ENCODE results near the gene UBAC2. TPM values are rescaled to one million over a fixed set of nuclear protein-coding genes. Genes with fewer than 3 reads are reported as not detected.
"Not testable (repeated sequence)": the region's sequence is repeated elsewhere in the genome, so short reads cannot be mapped to it uniquely, and the experiment has no call there.

UBAC2 gene
- total and polyA plus RNA-seq, 2 donors: 53.1 to 57.2 TPM

GRCh38 chr13:99193152-99193551, 7.5 kb upstream of the UBAC2 start:
- no peak for DNase-seq (ENCODE audit: extremely low spot score)
- no peak overlapping the region for H3K4me3 ChIP-seq (ENCODE audit: low read depth, low read length)
- H3K4me1 ChIP-seq (ENCODE audit: insufficient read depth): no peaks in the 10 kb centered on the region
- H3K27ac ChIP-seq (ENCODE audit: low read depth): no peak overlapping the region
- no peaks in the 10 kb centered on the region for H3K36me3 ChIP-seq (ENCODE audit: insufficient read depth)
- 78% methylated on average over 4 of the region's 4 CpGs for WGBS

GRCh38 chr13:99196466-99197116, 4.1 kb upstream of the UBAC2 start:
- 82% methylated on average over 5 of the region's 5 CpGs for WGBS

GRCh38 chr13:99197117-99197651, 3.5 kb upstream of the UBAC2 start:
- Histone ChIP-seq H3K36me3 (ENCODE audit: insufficient read depth) (no peaks in the 10 kb centered on the region), H3K4me3 (ENCODE audit: low read depth, low read length) (no peak overlapping the region), H3K4me1 (ENCODE audit: insufficient read depth) (no peaks in the 10 kb centered on the region), H3K27ac (ENCODE audit: low read depth) (no peak overlapping the region)
- DNase-seq (ENCODE audit: extremely low spot score): no peak
- 67% methylated on average over 5 of the region's 5 CpGs for WGBS

More at GRCh38 chr13:99196466-99197116, 4.1 kb upstream of the UBAC2 start:
- H3K4me3 ChIP-seq (ENCODE audit: low read depth, low read length): no peak overlapping the region
- no peaks in the 10 kb centered on the region for H3K36me3 ChIP-seq (ENCODE audit: insufficient read depth)
- H3K4me1 ChIP-seq (ENCODE audit: insufficient read depth): no peaks in the 10 kb centered on the region
- DNase-seq (ENCODE audit: extremely low spot score): no peak
- H3K27ac ChIP-seq (ENCODE audit: low read depth): no peak overlapping the region

- no peaks in the 10 kb centered on the region for H3K36me3 ChIP-seq (ENCODE audit: insufficient read depth)
- WGBS: 4% methylated on average over 37 of the region's 37 CpGs
- no peaks in the 10 kb centered on the region for H3K4me1 ChIP-seq (ENCODE audit: insufficient read depth)
- DNase-seq (ENCODE audit: extremely low spot score): no peak
- H3K27ac ChIP-seq (ENCODE audit: low read depth): peak overlapping the region; percentile 99
- H3K4me3 ChIP-seq (ENCODE audit: low read depth, low read length): peak overlapping the region; percentile 85
Measured at GRCh38 chr13:99199541-99200431, 868 bp upstream of the UBAC2 start.

- Histone ChIP-seq H3K36me3 (ENCODE audit: insufficient read depth) (no peaks in the 10 kb centered on the region), H3K27ac (ENCODE audit: low read depth) (no peak overlapping the region), H3K4me3 (ENCODE audit: low read depth, low read length) (no peak overlapping the region), H3K4me1 (ENCODE audit: insufficient read depth) (no peaks in the 10 kb centered on the region)
- WGBS: 86% methylated on average over 9 of the region's 9 CpGs
- no peak for DNase-seq (ENCODE audit: extremely low spot score)
Measured at GRCh38 chr13:99203601-99204579, 3.2 kb downstream of the UBAC2 start.

- no peak for DNase-seq (ENCODE audit: extremely low spot score)
- H3K4me3 ChIP-seq (ENCODE audit: low read depth, low read length): no peak overlapping the region
- 94% methylated on average over 22 of the region's 22 CpGs for WGBS
- H3K4me1 ChIP-seq (ENCODE audit: insufficient read depth): no peaks in the 10 kb centered on the region
- H3K27ac ChIP-seq (ENCODE audit: low read depth): no peak overlapping the region
- H3K36me3 ChIP-seq (ENCODE audit: insufficient read depth): no peaks in the 10 kb centered on the region
Measured at GRCh38 chr13:99205621-99206220, 5.1 kb downstream of the UBAC2 start.

GRCh38 chr13:99206226-99206625, 5.6 kb downstream of the UBAC2 start:
- Histone ChIP-seq H3K36me3 (ENCODE audit: insufficient read depth) (no peaks in the 10 kb centered on the region), H3K27ac (ENCODE audit: low read depth) (no peak overlapping the region), H3K4me3 (ENCODE audit: low read depth, low read length) (no peak overlapping the region), H3K4me1 (ENCODE audit: insufficient read depth) (no peaks in the 10 kb centered on the region)
- no peak for DNase-seq (ENCODE audit: extremely low spot score)
- WGBS: 98% methylated on average over 8 of the region's 8 CpGs

- WGBS: 95% methylated on average over 5 of the region's 5 CpGs
- H3K4me1 ChIP-seq (ENCODE audit: insufficient read depth): no peaks in the 10 kb centered on the region
- H3K4me3 ChIP-seq (ENCODE audit: low read depth, low read length): no peak overlapping the region
- no peak for DNase-seq (ENCODE audit: extremely low spot score)
- H3K36me3 ChIP-seq (ENCODE audit: insufficient read depth): no peaks in the 10 kb centered on the region
- no peak overlapping the region for H3K27ac ChIP-seq (ENCODE audit: low read depth)
Measured at GRCh38 chr13:99206873-99207272, 6.2 kb downstream of the UBAC2 start.

GRCh38 chr13:99207511-99207910, 6.9 kb downstream of the UBAC2 start:
- no peaks in the 10 kb centered on the region for H3K4me1 ChIP-seq (ENCODE audit: insufficient read depth)
- H3K27ac ChIP-seq (ENCODE audit: low read depth): no peak overlapping the region
- no peaks in the 10 kb centered on the region for H3K36me3 ChIP-seq (ENCODE audit: insufficient read depth)
- no peak overlapping the region for H3K4me3 ChIP-seq (ENCODE audit: low read depth, low read length)
- WGBS: 96% methylated on average over 7 of the region's 7 CpGs
- DNase-seq (ENCODE audit: extremely low spot score): no peak

- no peak for DNase-seq (ENCODE audit: extremely low spot score)
- Histone ChIP-seq H3K27ac (ENCODE audit: low read depth) (no peak overlapping the region), H3K4me1 (ENCODE audit: insufficient read depth) (no peaks in the 10 kb centered on the region), H3K36me3 (ENCODE audit: insufficient read depth) (no peaks in the 10 kb centered on the region), H3K4me3 (ENCODE audit: low read depth, low read length) (no peak overlapping the region)
- 92% methylated on average over 3 of the region's 3 CpGs for WGBS
Measured at GRCh38 chr13:99208185-99208584, 7.5 kb downstream of the UBAC2 start.

GRCh38 chr13:99208845-99209527, 8.3 kb downstream of the UBAC2 start:
- Histone ChIP-seq H3K4me1 (ENCODE audit: insufficient read depth) (no peaks in the 10 kb centered on the region), H3K36me3 (ENCODE audit: insufficient read depth) (no peaks in the 10 kb centered on the region), H3K27ac (ENCODE audit: low read depth) (no peak overlapping the region), H3K4me3 (ENCODE audit: low read depth, low read length) (no peak overlapping the region)
- DNase-seq (ENCODE audit: extremely low spot score): no peak
- WGBS: 81% methylated on average over 8 of the region's 8 CpGs

- H3K4me3 ChIP-seq (ENCODE audit: low read depth, low read length); H3K4me1 ChIP-seq (ENCODE audit: insufficient read depth); H3K36me3 ChIP-seq (ENCODE audit: insufficient read depth); H3K27ac ChIP-seq (ENCODE audit: low read depth); DNase-seq (ENCODE audit: extremely low spot score): not testable (repeated sequence)
- WGBS: 91% methylated on average over 9 of the region's 9 CpGs
Measured at GRCh38 chr13:99210627-99211026, 10.0 kb downstream of the UBAC2 start.
